Heart right ventricle (tissue), 16 donors: ENCODE measurements around the gene SAYSD1. TPM values are rescaled to one million over a fixed set of nuclear protein-coding genes. Genes with fewer than 3 reads are reported as not detected.

Experiments
- ATAC-seq, 8 donors: fragments of 200-7000 bp; cut with Tn5 transposase; one replicate each; pipeline ENCODE4 v1.9.1; 2020; ENCODE audit warnings: mild to moderate bottlenecking in 8 of 8, moderate library complexity in 8 of 8, moderate number of reproducible peaks in 1 of 8
- DNase-seq, 2 donors: peaks; one replicate each; pipeline ENCODE4 v3.0.0-alpha.2; 2020
- H3K27ac ChIP-seq, 10 donors: fragments of 200-600 bp; sonication (generic) in 2 of 10; one replicate each; pipeline versions ENCODE4 v1.5.0 to v1.8.0; 2020 to 2022; ENCODE audit warnings: mild to moderate bottlenecking in 3 of 10
- H3K27me3 ChIP-seq, 7 donors: fragments of 200-600 bp; one replicate each; pipeline ENCODE4 v1.8.0; 2021 to 2022; ENCODE audit warnings: mild to moderate bottlenecking in 2 of 7
- H3K36me3 ChIP-seq, 9 donors: fragments of 200-600 bp; sonication (generic) in 1 of 9; one replicate each; pipeline versions ENCODE4 v1.5.0 to v1.8.0; 2020 to 2022; ENCODE audit warnings: mild to moderate bottlenecking in 2 of 9
- H3K4me1 ChIP-seq, 9 donors: fragments of 200-600 bp; sonication (generic) in 1 of 9; one replicate each; pipeline versions ENCODE4 v1.5.0 to v1.8.0; 2020 to 2022; ENCODE audit warnings: mild to moderate bottlenecking in 4 of 9
- H3K4me3 ChIP-seq, 10 donors: fragments of 200-600 bp; sonication (generic) in 2 of 10; one replicate each; pipeline versions ENCODE4 v1.5.0 to v1.8.0; 2020 to 2022; ENCODE audit warnings: mild to moderate bottlenecking in 7 of 10, moderate library complexity in 2 of 10
- H3K9me3 ChIP-seq, 11 donors: fragments of 200-600 bp in 10 of 11; sonication (generic) in 2 of 11; one replicate each; pipeline versions ENCODE4 v1.5.0 to v1.8.0; 2013 to 2022; ENCODE audit warnings: mild to moderate bottlenecking in 2 of 11, control low read depth in 1 of 11, moderate library complexity in 1 of 11
- CTCF ChIP-seq, 9 donors: fragments of 200-600 bp; sonication (generic) in 2 of 9; IDR thresholded peaks; one replicate each; pipeline versions ENCODE4 v1.5.0 to v1.8.0; 2021 to 2022; ENCODE audit warnings: antibody characterized with exemption in 9 of 9, mild to moderate bottlenecking in 5 of 9, moderate library complexity in 1 of 9
- WGBS, 2 donors: extraction: QIAGEN DNeasy Blood & Tissue Kit; methylation state at CpG; one replicate each; pipeline ENCODE4 v1.1.7; 2013; ENCODE audit warnings: inconsistent platforms in 1 of 2; 5-methylcytosine and 5-hydroxymethylcytosine counted together
- intact Hi-C, 10 donors: fragments of 100-400 bp; cut with DNase I; formaldehyde crosslinking; loops; one replicate each; pipeline versions ENCODE4 v1.11.1 to v1.14.2; 2022
- polyA plus RNA-seq, 2 donors: library from polyadenylated mRNA; stranded (reverse); fragments of 200-250 nt; gene quantifications; one replicate each; pipeline ENCODE4 v1.2.3, GENCODE V29; 2013
- total RNA-seq, 10 donors: library from RNA; stranded (reverse); fragmentation: NEBNext Ultra II Directional in 3 of 10; extraction: Animal tissue kit (Norgen Biotek cat#: 25700) in 3 of 10; gene quantifications; one replicate each; pipeline versions ENCODE4 v1.2.1 to v1.2.4, GENCODE V29; 2021 to 2023
- donor health status: Arrhythmogenic right ventricular cardiomyopathy.
- donor health status: ischemic (EF 13 %, LVEDD 7.1; RV severe dilation, severe dysfunction).
- donor health status: healthy with polysubstance abuse.
- donor health status: DM: no; HTN: yes; CAD: no.
- donor health status: DM: no; HTN: no; CAD: no.
- donor health status: ischemic (EF 25% LVEDD 6.9; RV normal size, moderate dysfunction).
- donor health status: ischemic (EF 25% LVEDD 5.7; RV mildly dilated, moderate dysfunction).
- donor health status: healthy.
- donor health status: DM: yes; HTN: yes; CAD: no.
- donor health status: Ischemic cardiomyopathy.
- donor health status: ischemic (EF 35%, LVEDD 5.7; RV mildly dilated, moderate dysfunction).
- donor health status: nonischemic (EF 11% LVEDD 7.7; RV severe dilation, severe dysfunction).
- donor health status: DM: yes; HTN: yes; CAD: no.
- donor health status: PGD.
- donor health status: ischemic (EF 29% LVEDD 5.4; RV normal size, mild dysfunction).
- donor health status: nonischemic (EF 23%, LVEDD 6.1; RV moderate dilation, normal function).

Gene SAYSD1
- total and polyA plus RNA-seq, 12 donors, result 6.4 to 11.5 (median 8.9) TPM

DNA sequence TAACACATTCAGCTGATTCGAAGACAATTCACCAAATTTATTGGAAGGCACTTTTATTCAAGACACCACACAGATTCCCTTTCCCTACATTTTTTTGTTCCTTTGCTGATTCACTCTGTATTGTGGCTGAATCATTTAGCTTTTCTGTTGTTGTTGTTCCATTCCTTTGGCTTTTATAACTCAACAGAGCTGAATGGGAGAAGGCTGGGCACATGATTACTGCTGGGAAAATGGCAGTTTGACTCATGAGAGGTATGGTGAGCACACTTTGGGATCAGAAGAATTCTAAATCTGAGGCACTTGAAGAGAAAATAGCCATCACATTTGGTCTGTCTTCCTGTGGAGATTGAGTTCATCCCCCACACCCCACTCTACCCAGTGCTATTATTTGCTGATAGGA lies 15.7 kb upstream of the SAYSD1 start:
- WGBS, 2 donors, result 86 to 94% methylated on average over 1 of the region's 1 CpG
- DNase-seq, result no peak
- intact Hi-C loops, result no loop called here

DNA sequence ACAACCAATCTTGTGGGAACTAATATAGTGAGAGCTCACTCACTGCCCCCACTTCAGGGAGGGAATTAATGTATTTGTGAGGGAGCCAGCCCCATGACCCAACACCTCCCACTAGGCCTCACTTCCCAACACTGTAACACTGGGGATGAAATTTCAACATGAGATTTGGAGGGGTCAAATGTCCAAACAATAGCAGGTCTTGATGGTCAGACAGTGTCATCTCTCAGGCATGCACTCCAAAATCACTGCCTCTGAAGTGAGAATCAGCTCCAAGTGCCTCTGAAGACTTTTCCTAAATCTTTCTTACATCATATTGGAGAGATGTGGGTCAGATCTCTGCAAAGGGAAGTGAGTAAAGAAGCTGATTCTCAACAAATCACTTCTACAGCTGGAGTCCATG lies 13.8 kb upstream of the SAYSD1 start:
- Histone ChIP-seq H3K27ac (no peak overlapping the region), H3K4me1 (peaks cover 0 to 9% (median 0%) of the 10 kb centered on the region in 9 donors), H3K9me3 (peaks cover 0 to 2% (median 0%) of the 10 kb centered on the region in 11 donors), H3K4me3 (no peak overlapping the region), H3K27me3 (no peaks in the 10 kb centered on the region), H3K36me3 (no peaks in the 10 kb centered on the region)
- intact Hi-C loops, result no loop called here
- ATAC-seq (peak in 1 of 8 donors; percentile 42), DNase-seq (no peak)
- TF ChIP-seq CTCF (IDR thresholded peaks at IDR 0.05), result no peak

More for the DNA sequence above, 15.7 kb upstream of the SAYSD1 start:
- Histone ChIP-seq H3K27me3 (no peaks in the 10 kb centered on the region), H3K9me3 (peaks cover 0 to 3% (median 0%) of the 10 kb centered on the region in 11 donors), H3K27ac (no peak overlapping the region), H3K4me1 (no peaks in the 10 kb centered on the region), H3K36me3 (no peaks in the 10 kb centered on the region), H3K4me3 (no peak overlapping the region)
- ATAC-seq, result no peak
- no peak for TF ChIP-seq CTCF (IDR thresholded peaks at IDR 0.05)

DNA sequence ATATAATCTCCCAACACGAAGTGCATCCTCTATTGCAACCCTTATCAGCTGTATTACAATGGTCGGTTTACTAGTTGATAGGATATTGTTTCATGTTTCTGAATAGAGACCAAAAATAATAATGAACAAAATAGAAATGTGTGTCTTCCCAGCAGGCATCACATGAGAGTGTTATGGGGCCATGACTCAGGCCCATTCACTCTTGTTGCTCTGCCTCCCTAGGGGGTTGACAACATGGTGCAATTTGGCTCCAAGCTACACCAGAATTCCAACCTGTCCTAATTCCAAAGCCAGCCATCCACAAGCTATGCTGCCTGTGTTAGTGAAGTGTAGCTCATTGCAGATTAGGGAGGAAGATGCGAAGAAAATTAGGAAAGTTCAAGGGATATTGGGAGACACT lies 13.1 kb upstream of the SAYSD1 start:
- TF ChIP-seq CTCF (IDR thresholded peaks at IDR 0.05), result no peak
- Histone ChIP-seq H3K27me3 (no peaks in the 10 kb centered on the region), H3K36me3 (no peaks in the 10 kb centered on the region), H3K27ac (no peak overlapping the region), H3K4me1 (peaks cover 0 to 9% (median 0%) of the 10 kb centered on the region in 9 donors), H3K9me3 (no peaks in the 10 kb centered on the region), H3K4me3 (no peak overlapping the region)
- WGBS, 2 donors, result 51 to 69% methylated on average over 3 of the region's 3 CpGs
- ATAC-seq (peak in 2 of 8 donors; percentile 34 to 43), DNase-seq (no peak)
- intact Hi-C loops, result no loop called here

DNA sequence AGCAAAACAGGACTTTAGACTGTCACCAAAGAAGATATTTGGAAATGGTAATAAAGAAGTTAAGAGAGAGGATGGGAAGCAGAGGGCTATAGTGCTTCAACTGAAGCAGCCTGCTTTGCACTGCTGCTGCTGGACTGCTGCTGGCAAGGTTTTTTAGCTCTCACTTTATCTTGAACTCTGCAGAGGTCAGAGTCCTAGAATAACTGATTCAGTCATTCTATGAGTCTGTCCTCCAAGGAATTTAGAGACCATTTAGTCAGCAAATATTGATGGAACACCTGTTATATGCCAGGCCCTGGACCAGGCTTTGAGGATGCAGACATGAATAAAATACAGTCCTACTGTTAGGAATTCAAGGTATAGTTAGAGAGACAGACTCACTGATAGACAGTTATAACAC lies 9.1 kb upstream of the SAYSD1 start:
- H3K36me3 ChIP-seq, result no peaks in the 10 kb centered on the region
- H3K27me3 ChIP-seq, result no peaks in the 10 kb centered on the region
- no peak for TF ChIP-seq CTCF (IDR thresholded peaks at IDR 0.05)
- DNase-seq, result no peak
- H3K27ac ChIP-seq, result no peak overlapping the region
- peaks cover 0 to 9% (median 0%) of the 10 kb centered on the region in 9 donors for H3K4me1 ChIP-seq
- ATAC-seq, result peak in 7 of 8 donors; percentile 42 to 92 (median 73)
- no peak overlapping the region for H3K4me3 ChIP-seq
- no peaks in the 10 kb centered on the region for H3K9me3 ChIP-seq
- intact Hi-C loops, result no loop called here
